Astrocyte (in vitro differentiated cells and primary cell): ENCODE data around the gene TRPM3. TPM values are rescaled to one million over a fixed set of nuclear protein-coding genes. Genes with fewer than 3 reads are reported as not detected.

Experiments
- DNase-seq: peaks from one replicate; pipeline ENCODE4 v3.0.0-alpha.2; 2010; ENCODE audit warnings: low read depth
- FAIRE-seq: peaks from 2 replicates; lab custom pipeline; 2011; peaks lifted over from hg19 to GRCh38; lab: Jason Lieb, UNC
- H2AFZ ChIP-seq: 2 replicates; pipeline ENCODE4 v1.6.0; 2012; ENCODE audit warnings: low read depth, low read length, inconsistent platforms
- H3K27ac ChIP-seq: 2 replicates; pipeline ENCODE4 v1.5.1; 2011; ENCODE audit warnings: low read depth, low read length, inconsistent platforms
- H3K27me3 ChIP-seq: 2 replicates; pipeline ENCODE4 v1.6.0; 2011; ENCODE audit warnings: low read length, inconsistent platforms; ENCODE audit not compliant: insufficient read depth
- H3K36me3 ChIP-seq: 2 replicates; pipeline ENCODE4 v1.5.1; 2011; ENCODE audit warnings: low read length, inconsistent platforms; ENCODE audit not compliant: insufficient read depth
- H3K4me1 ChIP-seq: 2 replicates; pipeline ENCODE4 v1.5.1; 2011; ENCODE audit warnings: low read length, inconsistent platforms; ENCODE audit not compliant: insufficient read depth
- H3K4me2 ChIP-seq: 2 replicates; pipeline ENCODE4 v1.6.0; 2012; ENCODE audit warnings: low read length, inconsistent platforms
- H3K4me3 ChIP-seq: 2 replicates; pipeline ENCODE4 v1.5.1; 2011; ENCODE audit warnings: low read depth, mild to moderate bottlenecking, low read length, inconsistent platforms; ENCODE audit not compliant: insufficient read depth
- H3K79me2 ChIP-seq: 2 replicates; pipeline ENCODE4 v1.6.0; 2012; ENCODE audit warnings: mild to moderate bottlenecking, low read length, inconsistent platforms; ENCODE audit not compliant: insufficient read depth
- H3K9ac ChIP-seq: 2 replicates; pipeline ENCODE4 v1.6.0; 2012; ENCODE audit warnings: mild to moderate bottlenecking, low read length, inconsistent platforms
- H3K9me3 ChIP-seq: 2 replicates; pipeline ENCODE4 v1.5.1; 2012; ENCODE audit warnings: low read depth, mild to moderate bottlenecking, low read length, inconsistent platforms; ENCODE audit not compliant: insufficient read depth
- H4K20me1 ChIP-seq: 2 replicates; pipeline ENCODE4 v1.6.0; 2012; ENCODE audit warnings: low read length, inconsistent platforms; ENCODE audit not compliant: insufficient read depth
- H3K27ac Mint-ChIP-seq: one replicate; pipeline ENCODE4 v1.8.0; 2021; ENCODE audit warnings: mild to moderate bottlenecking, mixed read lengths; ENCODE audit not compliant: unreplicated experiment
- H3K27me3 Mint-ChIP-seq: one replicate; pipeline ENCODE4 v1.8.0; 2021; ENCODE audit warnings: low read depth, mixed read lengths; ENCODE audit not compliant: unreplicated experiment
- H3K36me3 Mint-ChIP-seq: one replicate; pipeline ENCODE4 v1.8.0; 2021; ENCODE audit warnings: low read depth, mixed read lengths; ENCODE audit not compliant: unreplicated experiment
- H3K4me1 Mint-ChIP-seq: one replicate; pipeline ENCODE4 v1.8.0; 2021; ENCODE audit warnings: low read depth, mixed read lengths; ENCODE audit not compliant: unreplicated experiment
- H3K4me3 Mint-ChIP-seq: one replicate; pipeline ENCODE4 v1.8.0; 2021; ENCODE audit warnings: mild to moderate bottlenecking, moderate library complexity, mixed read lengths; ENCODE audit not compliant: unreplicated experiment
- H3K9me3 Mint-ChIP-seq: one replicate; pipeline ENCODE4 v1.8.0; 2021; ENCODE audit warnings: mild to moderate bottlenecking, mixed read lengths; ENCODE audit not compliant: unreplicated experiment
- EZH2 ChIP-seq: IDR thresholded peaks from 2 replicates; pipeline ENCODE4 v1.6.1; 2012; ENCODE audit warnings: mild to moderate bottlenecking, low read length, inconsistent platforms; ENCODE audit not compliant: insufficient read depth
- total RNA-seq: library from RNA; stranded (reverse); gene quantifications from 2 replicates; pipeline ENCODE4 v1.2.1, GENCODE V29; 2021
- TF ChIP-seq, protein P1 (sequence below): IDR thresholded peaks from 2 replicates; pipeline ENCODE4 v1.5.1; 2011; ENCODE audit warnings: low read depth, mild to moderate bottlenecking, inconsistent platforms, low read length, moderate library complexity; ENCODE audit not compliant: insufficient read depth

Gene TRPM3
- total RNA-seq, 1 donor from 2014 or later: 0.14 TPM

DNA sequence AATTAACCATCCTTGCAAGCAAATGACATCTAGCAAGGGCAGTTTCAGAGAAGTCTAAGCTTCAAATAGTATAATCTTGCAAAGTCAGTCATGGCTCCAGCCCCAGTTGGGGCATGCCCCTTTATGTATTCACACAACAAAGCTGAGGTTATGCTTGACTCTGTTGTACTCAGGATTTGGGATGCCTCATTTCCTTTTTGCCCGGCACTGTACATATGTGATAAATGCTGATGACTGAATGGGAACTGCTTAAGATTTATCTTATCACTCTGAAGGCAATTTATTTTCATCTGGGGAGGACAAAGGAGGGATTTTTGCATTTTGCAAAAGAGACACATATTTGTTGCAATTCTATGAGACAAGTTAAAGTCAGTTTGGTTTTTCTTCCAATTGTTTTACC is 219.2 kb downstream of the TRPM3 start:
- DNase-seq (peak; percentile 43), FAIRE-seq (no peak)
- Histone ChIP-seq H2AFZ (no peak overlapping the region), H3K9ac (peak overlapping the region; percentile 11), H3K4me1 (peaks cover 14% of the 10 kb centered on the region), H3K27ac (peak overlapping the region; percentile 60), H4K20me1 (no peaks in the 10 kb centered on the region), H3K4me2 (peak overlapping the region; percentile 82), H3K79me2 (no peaks in the 10 kb centered on the region), H3K36me3 (no peaks in the 10 kb centered on the region), H3K9me3 (no peaks in the 10 kb centered on the region), H3K4me3 (no peak overlapping the region), H3K27me3 (no peaks in the 10 kb centered on the region)
- Mint-ChIP-seq H3K36me3 (no peaks in the 10 kb centered on the region), H3K9me3 (no peaks in the 10 kb centered on the region), H3K4me1 (peaks cover 17% of the 10 kb centered on the region), H3K27me3 (no peaks in the 10 kb centered on the region), H3K27ac (no peak overlapping the region), H3K4me3 (no peak overlapping the region)
- TF ChIP-seq, protein P1, sequence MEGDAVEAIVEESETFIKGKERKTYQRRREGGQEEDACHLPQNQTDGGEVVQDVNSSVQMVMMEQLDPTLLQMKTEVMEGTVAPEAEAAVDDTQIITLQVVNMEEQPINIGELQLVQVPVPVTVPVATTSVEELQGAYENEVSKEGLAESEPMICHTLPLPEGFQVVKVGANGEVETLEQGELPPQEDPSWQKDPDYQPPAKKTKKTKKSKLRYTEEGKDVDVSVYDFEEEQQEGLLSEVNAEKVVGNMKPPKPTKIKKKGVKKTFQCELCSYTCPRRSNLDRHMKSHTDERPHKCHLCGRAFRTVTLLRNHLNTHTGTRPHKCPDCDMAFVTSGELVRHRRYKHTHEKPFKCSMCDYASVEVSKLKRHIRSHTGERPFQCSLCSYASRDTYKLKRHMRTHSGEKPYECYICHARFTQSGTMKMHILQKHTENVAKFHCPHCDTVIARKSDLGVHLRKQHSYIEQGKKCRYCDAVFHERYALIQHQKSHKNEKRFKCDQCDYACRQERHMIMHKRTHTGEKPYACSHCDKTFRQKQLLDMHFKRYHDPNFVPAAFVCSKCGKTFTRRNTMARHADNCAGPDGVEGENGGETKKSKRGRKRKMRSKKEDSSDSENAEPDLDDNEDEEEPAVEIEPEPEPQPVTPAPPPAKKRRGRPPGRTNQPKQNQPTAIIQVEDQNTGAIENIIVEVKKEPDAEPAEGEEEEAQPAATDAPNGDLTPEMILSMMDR: no peak
- no peak for TF ChIP-seq EZH2

DNA sequence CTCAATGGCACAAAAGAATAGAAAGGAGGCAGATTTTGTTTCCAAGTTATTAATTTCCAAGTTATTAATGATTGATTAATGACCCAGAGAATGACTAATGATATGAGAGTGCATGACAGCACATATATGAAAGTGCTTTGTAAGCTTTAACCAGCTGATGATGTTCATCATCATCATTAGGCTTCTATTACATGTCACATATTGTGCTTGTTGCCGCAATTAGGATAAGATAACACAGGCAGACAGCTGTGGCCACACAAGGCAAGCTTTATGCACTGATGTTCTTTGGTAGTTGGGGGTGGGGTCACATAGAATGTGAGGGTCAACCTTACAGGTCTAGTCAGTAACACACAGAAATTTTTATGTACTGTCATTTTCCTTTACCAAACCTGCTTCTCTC is 219.7 kb downstream of the TRPM3 start:
- no peaks in the 10 kb centered on the region for H3K9me3 Mint-ChIP-seq
- H3K4me3 ChIP-seq: no peak overlapping the region
- TF ChIP-seq EZH2: no peak
- TF ChIP-seq, protein P1: no peak
- DNase-seq (peak; percentile 13), FAIRE-seq (no peak)
- peak overlapping the region; percentile 60 for H3K27ac ChIP-seq
- no peaks in the 10 kb centered on the region for H3K27me3 ChIP-seq
- peaks cover 17% of the 10 kb centered on the region for H3K4me1 Mint-ChIP-seq
- no peaks in the 10 kb centered on the region for H3K36me3 Mint-ChIP-seq
- no peak overlapping the region for H3K27ac Mint-ChIP-seq
- no peaks in the 10 kb centered on the region for H3K36me3 ChIP-seq
- no peak overlapping the region for H2AFZ ChIP-seq
- H4K20me1 ChIP-seq: no peaks in the 10 kb centered on the region
- H3K27me3 Mint-ChIP-seq: no peaks in the 10 kb centered on the region
- H3K4me1 ChIP-seq: peaks cover 14% of the 10 kb centered on the region
- H3K79me2 ChIP-seq: no peaks in the 10 kb centered on the region
- H3K9ac ChIP-seq: no peak overlapping the region
- H3K4me2 ChIP-seq: peak overlapping the region; percentile 82
- no peaks in the 10 kb centered on the region for H3K9me3 ChIP-seq
- H3K4me3 Mint-ChIP-seq: no peak overlapping the region

DNA sequence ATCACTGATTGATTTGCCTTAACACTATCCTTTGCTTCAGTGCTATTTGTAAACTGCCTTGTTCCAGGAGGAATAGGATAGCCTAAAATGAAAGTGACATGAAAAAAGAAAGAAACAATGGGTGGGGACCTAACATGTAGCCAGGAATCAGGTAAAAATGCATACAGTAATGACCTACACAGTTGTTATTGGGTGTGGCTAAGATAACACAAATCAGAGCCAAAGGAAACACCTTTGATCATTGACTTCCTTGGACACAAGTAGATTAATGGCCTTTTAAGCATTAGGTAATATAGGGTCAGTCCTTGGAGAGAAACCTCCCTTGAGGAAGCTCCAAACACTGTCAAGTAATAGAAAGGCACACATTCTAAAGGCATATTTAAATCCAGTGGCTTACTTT is 220.4 kb downstream of the TRPM3 start:
- no peak overlapping the region for H3K4me3 ChIP-seq
- H3K36me3 Mint-ChIP-seq: no peaks in the 10 kb centered on the region
- no peaks in the 10 kb centered on the region for H3K27me3 Mint-ChIP-seq
- H3K27me3 ChIP-seq: no peaks in the 10 kb centered on the region
- no peak for TF ChIP-seq EZH2
- TF ChIP-seq, protein P1: no peak
- H3K9ac ChIP-seq: no peak overlapping the region
- no peaks in the 10 kb centered on the region for H4K20me1 ChIP-seq
- H3K27ac Mint-ChIP-seq: no peak overlapping the region
- no peaks in the 10 kb centered on the region for H3K9me3 ChIP-seq
- H3K79me2 ChIP-seq: no peaks in the 10 kb centered on the region
- H3K9me3 Mint-ChIP-seq: no peaks in the 10 kb centered on the region
- H3K27ac ChIP-seq: no peak overlapping the region
- H3K4me1 ChIP-seq: peaks cover 14% of the 10 kb centered on the region
- no peak for DNase-seq
- no peak overlapping the region for H2AFZ ChIP-seq
- no peaks in the 10 kb centered on the region for H3K36me3 ChIP-seq
- H3K4me2 ChIP-seq: no peak overlapping the region
- peaks cover 17% of the 10 kb centered on the region for H3K4me1 Mint-ChIP-seq
- no peak overlapping the region for H3K4me3 Mint-ChIP-seq
- no peak for FAIRE-seq
